K562 (cell line): ENCODE measurements around the gene PGAP2. TPM values are rescaled to one million over a fixed set of nuclear protein-coding genes. Genes with fewer than 3 reads are reported as not detected.
A peak's percentile ranks its signal among the peaks of the same experiment; 100 is the strongest.

Experiments
- EP400 ChIP-seq: fragments of 450-650 bp; IDR thresholded peaks from 2 replicates; pipeline ENCODE4 v1.6.1; 2017; ENCODE audit warnings: antibody characterized with exemption, mild to moderate bottlenecking, moderate library complexity
- ESRRA ChIP-seq: fragments of 450-650 bp; IDR thresholded peaks from 2 replicates; pipeline ENCODE4 v1.6.1; 2014; ENCODE audit warnings: low read depth, mild to moderate bottlenecking, moderate library complexity, borderline replicate concordance
- HBP1 ChIP-seq: fragments of 450-650 bp; formaldehyde crosslinking; IDR thresholded peaks from 2 replicates; pipeline ENCODE4 v1.4.0; 2022; ENCODE audit warnings: missing genetic modification characterization
- KDM5B ChIP-seq: fragments of 200-600 bp; sonication (generic); IDR thresholded peaks from 2 replicates; pipeline ENCODE4 v1.6.1; 2012; ENCODE audit warnings: low read depth, mild to moderate bottlenecking, moderate library complexity, low read length, control low read depth, inconsistent platforms; ENCODE audit not compliant: insufficient replicate concordance
- MCM7 ChIP-seq, 2 experiments: fragments of 450-650 bp; IDR thresholded peaks; 2 replicates each; pipeline ENCODE4 v1.6.1; 2016 to 2018
- RBM17 ChIP-seq: fragments of 200-400 bp; formaldehyde crosslinking; IDR thresholded peaks from 2 replicates; pipeline ENCODE4 v1.6.1; 2017; ENCODE audit warnings: low read depth, mild to moderate bottlenecking, low read length, borderline replicate concordance
- REST ChIP-seq, 2 experiments: fragments of 450-650 bp; formaldehyde crosslinking in 1 of 2; IDR thresholded peaks; 2 replicates each; pipeline versions ENCODE4 v1.4.0 to v1.6.1; 2014 to 2020; ENCODE audit warnings: mild to moderate bottlenecking in 2 of 2, borderline replicate concordance in 1 of 2, low read depth in 1 of 2
- ZFP36 ChIP-seq: fragments of 150-350 bp; IDR thresholded peaks from 2 replicates; pipeline ENCODE4 v1.6.1; 2018; ENCODE audit warnings: low read length, low read depth; ENCODE audit not compliant: partially characterized antibody
- ZKSCAN3 ChIP-seq: fragments of 250-450 bp; sonication (Bioruptor Pico); IDR thresholded peaks from 2 replicates; pipeline ENCODE4 v1.4.0; 2020
- ZKSCAN8 ChIP-seq: fragments of 200-800 bp; sonication (Bioruptor generic); IDR thresholded peaks from 2 replicates; pipeline ENCODE4 v1.6.1; 2016; ENCODE audit warnings: missing genetic modification characterization, missing compliant biosample characterization
- polyA plus RNA-seq, 8 experiments: library from polyadenylated mRNA; depleted of rRNA in 4 of 8; stranded (reverse) in 5 of 8; unstranded in 3 of 8; fragments of >200 nt; fragmentation: Nextera tagmentation in 2 of 8; fragmentation: Illumina TruSeq in 1 of 8; extraction: Ambion mirVana in 2 of 8; extraction: Trizol in 1 of 8; gene quantifications; 2 replicates each; pipeline versions ENCODE4 v1.2.1 to v1.2.3, GENCODE V29; 2011 to 2014; ENCODE audit warnings: inconsistent platforms in 1 of 8, missing spikeins in 1 of 8
- total RNA-seq, 7 experiments: library from RNA; depleted of rRNA in 6 of 7; stranded (reverse); fragments of >200 nt in 6 of 7; fragmentation: Illumina TruSeq in 2 of 7; extraction: Trizol in 2 of 7; gene quantifications; 2 replicates each; pipeline versions ENCODE4 v1.2.1 to v1.2.3, GENCODE V29; 2011 to 2021; ENCODE audit warnings: low replicate concordance in 1 of 7
- TF ChIP-seq, protein P1 (sequence below): sonication (generic); formaldehyde crosslinking; IDR thresholded peaks from 2 replicates; pipeline ENCODE4 v1.8.0; 2022; ENCODE audit warnings: mild to moderate bottlenecking, missing genetic modification reagents
- TF ChIP-seq, protein P2 (sequence below), 3 experiments: fragments of 200-800 bp in 1 of 3; sonication (Bioruptor generic) in 1 of 3; sonication (generic) in 1 of 3; formaldehyde crosslinking in 1 of 3; IDR thresholded peaks; 2 replicates each; pipeline versions ENCODE4 v1.6.1 to v1.8.0; 2016 to 2022; ENCODE audit warnings: mild to moderate bottlenecking in 2 of 3, missing compliant biosample characterization in 2 of 3, missing genetic modification characterization in 2 of 3, missing genetic modification reagents in 1 of 3
- TF ChIP-seq, protein P3 (sequence below): fragments of 450-650 bp; conservative IDR thresholded peaks from 2 replicates; pipeline ENCODE4 v1.6.1; 2016; ENCODE audit warnings: missing genetic modification characterization, low read depth, mild to moderate bottlenecking, missing compliant biosample characterization, moderate library complexity

Gene PGAP2
- total and polyA plus RNA-seq, 9 of the 15 experiments (the other 6 are each of a cell fraction or from before 2014, with no cell fraction given), result 17.9 to 47.2 (median 33.7) TPM

DNA sequence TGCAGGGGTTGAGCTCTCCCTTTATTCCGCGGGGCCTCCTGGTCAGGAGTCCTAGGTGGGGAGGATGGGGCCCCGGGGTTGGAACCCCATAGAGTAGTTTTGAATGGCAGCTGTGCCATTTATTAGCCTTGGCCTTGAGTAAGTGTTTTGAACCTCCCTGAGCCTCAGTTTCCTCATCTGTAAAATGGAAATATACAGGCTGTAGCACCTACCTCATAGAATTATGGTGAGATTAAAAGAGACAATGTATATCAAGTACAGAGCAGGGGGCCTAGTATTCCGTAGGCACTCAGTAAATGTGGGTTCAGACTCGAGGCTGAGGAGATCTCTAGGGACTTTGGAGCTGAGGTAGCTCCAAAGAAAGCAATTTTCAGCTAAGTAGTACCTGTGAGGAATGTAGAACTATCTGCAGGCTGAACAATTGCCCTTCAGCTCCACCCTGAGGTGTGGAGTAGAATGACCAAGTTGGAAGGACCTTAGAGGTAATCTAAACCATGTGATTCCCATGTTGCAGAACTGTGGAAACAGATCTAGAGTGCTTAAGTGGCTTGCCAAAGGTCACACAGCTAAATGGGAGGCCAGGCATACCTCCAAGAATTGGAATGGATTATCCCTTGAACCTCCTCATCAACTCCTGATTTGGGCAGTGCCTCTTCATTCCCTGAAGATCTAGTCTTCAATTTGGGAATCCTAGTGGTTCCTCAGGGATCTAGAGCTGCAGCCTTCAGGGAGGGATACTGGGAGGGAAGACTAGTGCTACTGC lies 682 bp downstream of the PGAP2 start (continued):
- TF ChIP-seq REST (IDR thresholded peaks at IDR 0.05; ENCODE audit: borderline replicate concordance) (peak; percentile 29; the same call in 1 of the 2 replicates), REST (CRISPR knock-in tag; IDR thresholded peaks at IDR 0.05; ENCODE audit: low read depth) (no peak), RBM17 (no peak), HBP1 (CRISPR knock-in tag) (no peak), EP400 (peak; percentile 22; the same call in 1 of the 2 replicates), ESRRA (peak; percentile 35; the same call in 1 of the 2 replicates), MCM7 (IDR thresholded peaks at IDR 0.05) (no peak), ZKSCAN3 (no peak), ZKSCAN8 (CRISPR knock-in tag) (no peak), ZFP36 (peak; percentile 17), KDM5B (no peak)
- TF ChIP-seq, protein P1, sequence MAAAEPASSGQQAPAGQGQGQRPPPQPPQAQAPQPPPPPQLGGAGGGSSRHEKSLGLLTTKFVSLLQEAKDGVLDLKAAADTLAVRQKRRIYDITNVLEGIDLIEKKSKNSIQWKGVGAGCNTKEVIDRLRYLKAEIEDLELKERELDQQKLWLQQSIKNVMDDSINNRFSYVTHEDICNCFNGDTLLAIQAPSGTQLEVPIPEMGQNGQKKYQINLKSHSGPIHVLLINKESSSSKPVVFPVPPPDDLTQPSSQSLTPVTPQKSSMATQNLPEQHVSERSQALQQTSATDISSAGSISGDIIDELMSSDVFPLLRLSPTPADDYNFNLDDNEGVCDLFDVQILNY (CRISPR knock-in tag), result 0 out of 2 replicates have a peak, but pooled peaks have one; percentile 51
- TF ChIP-seq, protein P2, sequence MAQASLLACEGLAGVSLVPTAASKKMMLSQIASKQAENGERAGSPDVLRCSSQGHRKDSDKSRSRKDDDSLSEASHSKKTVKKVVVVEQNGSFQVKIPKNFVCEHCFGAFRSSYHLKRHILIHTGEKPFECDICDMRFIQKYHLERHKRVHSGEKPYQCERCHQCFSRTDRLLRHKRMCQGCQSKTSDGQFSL (CRISPR knock-in tag; IDR thresholded peaks at IDR 0.05), result no peak
- TF ChIP-seq, protein P2 (tag; IDR thresholded peaks at IDR 0.05), result no peak
- TF ChIP-seq, protein P3, sequence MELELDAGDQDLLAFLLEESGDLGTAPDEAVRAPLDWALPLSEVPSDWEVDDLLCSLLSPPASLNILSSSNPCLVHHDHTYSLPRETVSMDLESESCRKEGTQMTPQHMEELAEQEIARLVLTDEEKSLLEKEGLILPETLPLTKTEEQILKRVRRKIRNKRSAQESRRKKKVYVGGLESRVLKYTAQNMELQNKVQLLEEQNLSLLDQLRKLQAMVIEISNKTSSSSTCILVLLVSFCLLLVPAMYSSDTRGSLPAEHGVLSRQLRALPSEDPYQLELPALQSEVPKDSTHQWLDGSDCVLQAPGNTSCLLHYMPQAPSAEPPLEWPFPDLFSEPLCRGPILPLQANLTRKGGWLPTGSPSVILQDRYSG (tag), result no peak
